ENCODE results near the gene METTL25.
"Not testable (repeated sequence)": the region's sequence is repeated elsewhere in the genome, so short reads cannot be mapped to it uniquely, and the experiment has no call there.

The METTL25 gene, protein sequence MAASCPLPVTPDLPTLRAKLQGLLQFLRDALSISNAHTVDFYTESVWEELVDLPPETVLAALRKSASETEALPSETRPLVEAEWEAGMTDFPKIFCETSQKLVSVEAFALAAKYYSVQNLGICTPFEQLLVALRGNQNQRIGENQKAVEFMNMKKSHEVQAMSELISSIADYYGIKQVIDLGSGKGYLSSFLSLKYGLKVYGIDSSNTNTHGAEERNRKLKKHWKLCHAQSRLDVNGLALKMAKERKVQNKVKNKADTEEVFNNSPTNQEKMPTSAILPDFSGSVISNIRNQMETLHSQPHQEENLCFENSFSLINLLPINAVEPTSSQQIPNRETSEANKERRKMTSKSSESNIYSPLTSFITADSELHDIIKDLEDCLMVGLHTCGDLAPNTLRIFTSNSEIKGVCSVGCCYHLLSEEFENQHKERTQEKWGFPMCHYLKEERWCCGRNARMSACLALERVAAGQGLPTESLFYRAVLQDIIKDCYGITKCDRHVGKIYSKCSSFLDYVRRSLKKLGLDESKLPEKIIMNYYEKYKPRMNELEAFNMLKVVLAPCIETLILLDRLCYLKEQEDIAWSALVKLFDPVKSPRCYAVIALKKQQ

DNA sequence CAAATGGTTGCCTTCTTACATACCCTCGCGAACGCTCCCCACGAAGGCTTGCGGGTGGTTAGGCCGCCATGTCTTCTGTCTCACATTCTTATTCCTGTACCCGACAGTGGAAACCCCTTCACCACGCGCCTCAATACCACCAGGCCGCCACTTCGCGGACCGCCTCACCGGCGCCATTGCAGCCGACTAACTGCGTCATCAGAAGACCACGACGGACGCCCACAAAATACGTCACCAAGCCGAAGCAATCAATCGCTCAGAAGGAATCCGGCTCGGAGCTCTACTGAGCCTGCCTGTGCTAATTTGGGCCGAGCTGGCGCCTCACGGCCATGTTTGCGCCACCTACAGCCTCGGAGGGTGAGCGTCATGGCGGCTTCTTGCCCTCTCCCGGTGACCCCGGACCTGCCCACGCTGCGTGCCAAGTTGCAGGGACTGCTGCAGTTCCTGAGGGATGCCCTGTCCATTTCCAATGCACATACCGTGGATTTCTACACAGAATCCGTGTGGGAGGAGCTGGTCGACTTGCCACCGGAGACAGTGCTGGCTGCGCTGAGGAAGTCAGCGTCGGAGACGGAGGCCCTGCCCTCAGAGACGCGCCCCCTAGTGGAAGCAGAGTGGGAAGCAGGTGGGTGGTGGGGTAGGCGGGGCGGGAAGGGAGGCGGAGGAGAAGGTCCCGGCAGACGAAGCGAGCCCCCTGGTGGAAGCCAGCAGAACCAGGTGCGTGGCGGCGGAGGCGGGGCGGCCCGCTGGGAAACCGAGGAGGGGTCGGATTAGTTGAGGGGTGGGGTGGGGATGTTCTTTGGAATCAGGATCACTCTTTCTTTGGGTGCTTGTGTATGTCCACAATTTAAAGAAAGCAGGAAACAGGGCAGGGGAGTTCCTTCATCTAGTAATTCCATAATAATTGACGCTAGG, at the start of gene METTL25, which contains the start of gene CCDC59:
TSS of gene METTL25 (plus strand) at position 330 of the 915 bp plus-strand sequence. CDS start at position 367, 37 bp downstream.
TSS of gene CCDC59 (minus strand) at position 188 of the 915 bp plus-strand sequence. CDS start at position 177, 11 bp downstream.
- DNase-seq, result peak; percentile 97

GRCh38 chr12:82314406-82314892, 43.9 kb upstream of the METTL25 start:
- DNase-seq, result no peak

DNA sequence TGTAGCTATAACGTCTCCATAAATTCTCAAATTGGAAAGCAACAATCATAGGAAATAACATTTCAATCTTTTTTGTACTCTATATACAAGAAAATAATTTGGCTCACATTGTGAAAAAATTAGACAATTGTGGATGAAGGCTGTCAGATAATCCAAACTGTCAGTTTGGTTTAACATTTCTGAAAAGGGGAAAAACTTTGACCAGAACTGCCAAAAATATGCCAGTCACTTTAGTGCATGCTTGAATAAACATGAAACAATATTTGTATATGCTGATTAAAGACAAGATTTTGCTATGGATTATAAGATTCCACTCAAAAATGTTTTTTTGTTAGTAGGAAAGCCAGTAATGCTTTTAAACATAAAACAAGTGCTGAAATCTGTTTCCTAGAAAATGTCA, 39.1 kb upstream of the METTL25 start:
- DNase-seq, result no peak

GRCh38 chr12:82325540-82326336, 32.6 kb upstream of the METTL25 start:
- no peak for DNase-seq

DNA sequence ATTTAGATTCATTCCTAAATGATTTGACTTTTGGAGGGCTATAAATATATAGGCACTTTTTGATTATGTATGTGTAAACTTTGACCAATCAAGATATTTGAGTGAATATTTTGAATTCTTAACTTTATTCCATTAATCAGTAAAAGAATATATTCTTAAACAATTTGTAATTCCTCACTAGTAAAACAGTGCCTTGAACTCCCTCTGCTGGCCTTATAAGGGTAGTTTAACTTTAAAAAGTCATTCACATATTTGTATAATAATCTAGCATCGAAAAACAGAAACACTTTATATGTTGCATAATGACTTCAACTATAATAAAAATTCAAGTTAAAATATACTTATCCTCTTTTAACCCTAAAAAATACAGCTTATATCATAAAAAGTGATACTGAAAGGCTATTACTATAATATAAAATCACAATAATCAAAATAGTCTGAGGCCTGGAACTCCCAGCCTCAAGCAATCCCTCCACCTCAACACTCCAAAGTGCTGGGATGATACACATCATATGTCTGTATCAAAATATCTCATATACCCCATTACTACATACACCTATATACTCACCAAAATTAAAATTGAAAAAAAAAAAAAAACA, 31.3 kb upstream of the METTL25 start:
- DNase-seq, result peak; percentile 54

- DNase-seq, result no peak
Observed at GRCh38 chr12:82327861-82328260, 30.5 kb upstream of the METTL25 start.

GRCh38 chr12:82329508-82329907, 28.8 kb upstream of the METTL25 start:
- DNase-seq, result peak; percentile 62

- DNase-seq, result no peak
Observed at GRCh38 chr12:82350161-82350560, 8.2 kb upstream of the METTL25 start.

GRCh38 chr12:82351390-82351789, 6.9 kb upstream of the METTL25 start:
- no peak for DNase-seq

- no peak for DNase-seq
Observed at GRCh38 chr12:82357340-82357739, 989 bp upstream of the METTL25 start.

DNA sequence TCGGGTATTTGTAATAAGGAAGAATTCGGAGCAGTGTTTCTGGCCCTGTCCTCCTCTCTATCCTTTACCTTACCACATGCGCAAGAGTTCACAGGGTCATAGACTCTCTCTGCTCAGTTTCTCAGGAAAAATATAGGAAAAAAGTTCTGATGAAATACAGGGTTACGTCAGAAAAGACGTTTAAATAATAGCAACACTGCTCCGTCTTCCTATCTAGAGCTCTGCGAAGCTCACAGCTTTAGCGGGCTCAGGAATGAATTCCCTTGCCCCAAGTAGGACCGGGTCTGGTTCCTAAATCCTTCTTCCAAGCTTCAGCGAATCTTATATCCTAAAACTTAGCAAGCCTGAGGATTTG, 507 bp upstream of the METTL25 start:
- DNase-seq, result peak; percentile 30

- DNase-seq, result peak; percentile 76
Observed at GRCh38 chr12:82359115-82359478, 768 bp downstream of the METTL25 start.

- not testable (repeated sequence) for DNase-seq
Observed at GRCh38 chr12:82360834-82361233, 2.5 kb downstream of the METTL25 start.

GRCh38 chr12:82361461-82361915, 3.2 kb downstream of the METTL25 start:
- DNase-seq, result no peak

DNA sequence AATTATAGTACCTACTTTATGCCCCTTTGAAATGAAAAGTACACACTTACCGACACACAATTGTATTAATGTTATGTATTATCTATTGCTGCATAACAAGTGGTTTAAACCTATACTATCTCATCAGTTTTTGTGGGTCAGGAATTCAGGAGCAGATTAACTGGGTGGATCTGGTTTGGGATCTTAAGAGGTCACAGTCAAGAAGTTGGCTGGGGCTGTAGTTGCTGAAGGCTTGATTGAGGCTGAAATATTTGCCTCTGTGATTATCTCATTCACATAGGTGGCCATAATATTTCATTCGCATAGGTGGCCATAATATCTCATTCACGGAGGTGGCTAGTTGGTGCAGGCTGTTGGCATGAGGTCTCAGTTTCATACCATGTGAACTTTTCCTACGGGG, 5.7 kb downstream of the METTL25 start:
- no peak for DNase-seq

- no peak for DNase-seq
Observed at GRCh38 chr12:82366197-82366596, 7.9 kb downstream of the METTL25 start.

DNA sequence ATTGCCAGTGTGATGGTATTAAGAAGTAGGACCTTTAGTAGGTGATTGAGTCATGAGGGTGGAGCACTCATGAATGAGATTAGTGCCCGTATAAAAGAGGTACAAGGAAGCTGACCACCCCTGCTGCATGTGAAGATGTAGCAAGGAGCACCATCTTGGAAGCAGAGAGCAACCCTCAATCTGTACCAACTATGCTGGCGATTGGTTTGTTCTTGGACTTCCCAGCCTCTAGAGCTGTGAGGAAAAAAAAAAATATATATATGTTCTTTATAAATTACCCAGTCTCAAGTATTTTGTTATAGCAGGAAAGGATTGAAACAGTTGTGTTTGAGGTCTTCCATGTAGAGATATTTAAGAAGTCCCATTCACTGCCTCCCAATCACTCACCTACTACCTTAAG, 16.9 kb downstream of the METTL25 start:
- no peak for DNase-seq

GRCh38 chr12:82378997-82379396, 20.7 kb downstream of the METTL25 start:
- no peak for DNase-seq

- peak; percentile 70 for DNase-seq
Observed at GRCh38 chr12:82383930-82384552, 25.7 kb downstream of the METTL25 start.

DNA sequence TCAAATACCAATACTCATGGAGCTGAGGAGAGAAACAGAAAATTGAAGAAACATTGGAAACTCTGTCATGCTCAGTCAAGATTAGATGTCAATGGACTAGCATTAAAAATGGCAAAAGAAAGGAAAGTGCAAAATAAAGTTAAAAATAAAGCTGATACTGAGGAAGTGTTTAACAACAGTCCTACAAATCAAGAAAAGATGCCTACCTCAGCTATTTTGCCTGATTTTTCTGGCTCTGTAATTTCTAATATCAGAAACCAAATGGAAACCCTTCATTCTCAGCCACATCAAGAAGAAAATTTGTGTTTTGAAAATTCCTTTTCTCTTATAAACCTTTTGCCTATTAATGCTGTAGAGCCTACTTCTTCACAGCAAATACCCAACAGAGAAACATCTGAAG, 40.5 kb downstream of the METTL25 start:
- DNase-seq, result no peak

- no peak for DNase-seq
Observed at GRCh38 chr12:82400819-82401218, 42.5 kb downstream of the METTL25 start.

Measured in NCI-H510A treated with DMSO at 0.1 percent for 48 hours (cell line).